NCI-H774 (cell line): Measurements from ENCODE around the gene SYN1.
"Not testable (repeated sequence)": the region's sequence is repeated elsewhere in the genome, so short reads cannot be mapped to it uniquely, and the experiment has no call there.

Source experiments
- DNase-seq: peaks from one replicate; lab custom pipeline; 2025; lab: John Stamatoyannopoulos, UW

SYN1 gene

GRCh38 chrX:47619486-47620302 lies at the start of gene SYN1:
SYN1 (minus strand) TSS chrX:47619857; CDS start chrX:47619728, 129 bp downstream.
- peak; percentile 77 for DNase-seq

GRCh38 chrX:47665797-47666196 lies 46.1 kb upstream of the SYN1 start:
- DNase-seq = not testable (repeated sequence)

DNA sequence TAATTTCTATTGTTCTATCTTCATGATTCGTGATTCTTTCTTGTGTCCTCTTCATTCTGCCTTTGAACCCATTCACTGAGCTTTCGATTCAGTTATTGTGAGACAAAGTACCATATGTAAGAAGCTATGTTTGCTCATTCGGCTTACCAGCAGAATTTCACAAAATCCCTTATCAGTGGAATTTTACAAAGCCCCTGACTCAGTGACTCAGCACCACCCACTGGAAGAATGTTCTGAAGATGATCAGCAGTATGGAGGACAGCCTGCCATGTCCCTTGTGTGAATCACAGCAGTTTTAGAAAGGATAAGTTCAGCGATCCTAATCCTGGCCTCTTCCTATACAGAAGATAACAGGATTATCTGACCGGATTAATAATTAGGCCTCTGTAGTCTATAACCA lies 45.1 kb upstream of the SYN1 start:
- no peak for DNase-seq

GRCh38 chrX:47662144-47662657 lies 42.5 kb upstream of the SYN1 start:
- no peak for DNase-seq

GRCh38 chrX:47661539-47661938 lies 41.9 kb upstream of the SYN1 start:
- DNase-seq = no peak

DNA sequence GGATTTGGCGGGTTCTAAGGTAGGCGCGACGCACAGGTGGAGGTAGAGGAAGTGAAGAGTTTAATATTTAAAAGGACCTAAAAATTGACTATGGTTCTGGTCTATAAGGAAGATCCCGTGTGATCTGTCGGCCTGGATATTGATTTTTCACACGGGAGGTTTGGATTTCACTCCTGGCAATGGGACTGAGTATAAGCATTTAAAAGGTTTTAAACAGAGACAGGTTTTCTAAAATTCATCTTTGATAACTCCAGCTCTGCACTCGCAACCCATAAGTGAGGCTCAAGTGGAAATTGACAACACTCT lies 39.7 kb upstream of the SYN1 start:
- DNase-seq = no peak

GRCh38 chrX:47658684-47659420 lies 39.2 kb upstream of the SYN1 start, which contains the start of gene UXT:
UXT (minus strand) TSS chrX:47659180; CDS start chrX:47658927, 253 bp downstream.
- peak; percentile 85 for DNase-seq

DNA sequence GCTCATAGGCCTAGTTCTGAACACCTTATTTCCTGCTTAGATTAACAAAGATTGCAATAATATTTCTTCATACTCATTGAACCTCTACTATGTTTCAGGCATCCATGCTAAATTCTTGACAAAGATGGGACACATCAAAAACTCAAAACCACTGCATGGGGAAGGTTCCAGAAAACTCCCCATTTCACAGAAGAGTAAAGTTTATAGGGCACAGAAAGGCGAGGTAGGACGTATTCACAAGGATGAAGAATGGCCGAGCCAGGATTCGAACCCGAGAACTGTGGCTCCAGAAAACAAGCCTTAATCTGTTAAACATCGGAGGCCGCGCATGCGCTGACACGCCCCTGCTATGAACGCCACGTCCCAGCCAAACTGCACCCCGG lies 38.6 kb upstream of the SYN1 start:
- DNase-seq = no peak

DNA sequence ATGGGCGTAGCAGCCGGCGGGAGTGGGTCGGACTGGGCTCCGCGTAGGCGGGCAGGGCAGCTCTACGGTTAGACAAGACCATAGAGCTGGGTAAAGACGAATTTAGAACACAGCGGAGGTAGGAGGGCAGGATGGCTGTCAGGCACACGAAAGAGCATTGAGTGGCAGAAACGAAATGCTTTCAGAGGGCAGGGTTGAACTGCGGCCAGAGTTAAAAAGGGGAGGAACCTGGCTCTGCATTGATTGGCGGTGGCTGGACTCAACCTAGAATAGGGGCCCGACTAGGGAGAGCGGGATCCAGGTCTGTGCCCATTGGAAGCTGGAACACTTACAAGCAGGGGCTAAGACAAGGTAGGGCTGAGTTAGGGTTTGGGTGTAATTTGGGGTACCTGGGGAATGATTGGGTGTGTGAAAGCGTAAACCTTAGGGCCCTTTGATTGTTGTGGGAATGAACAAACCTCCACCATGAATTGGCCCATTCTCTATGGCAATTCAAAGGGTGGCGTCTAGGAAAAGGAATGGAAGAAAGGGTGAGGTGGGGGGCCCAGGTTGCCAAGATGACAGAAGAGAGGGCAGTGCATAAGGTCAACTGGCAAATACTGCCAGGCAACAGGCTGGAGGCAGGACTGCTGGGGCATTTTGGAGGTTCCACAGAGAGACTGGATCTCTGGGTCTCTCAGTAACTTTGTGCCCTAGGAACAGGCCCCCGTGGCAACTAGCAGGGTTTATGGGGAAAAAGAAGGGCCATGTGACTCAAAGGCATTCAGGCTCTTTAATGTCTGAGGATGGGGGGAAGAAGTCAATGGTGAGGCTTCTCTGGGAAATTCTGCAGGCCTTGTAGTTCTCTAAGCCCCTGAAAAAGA lies 31.6 kb upstream of the SYN1 start:
- DNase-seq = no peak

- peak; percentile 91 for DNase-seq
Observed at GRCh38 chrX:47650164-47651042, 30.7 kb upstream of the SYN1 start, which contains the start of gene ELK1. ELK1 (minus strand) TSS chrX:47650563; CDS start chrX:47641441, 9,122 bp downstream.

DNA sequence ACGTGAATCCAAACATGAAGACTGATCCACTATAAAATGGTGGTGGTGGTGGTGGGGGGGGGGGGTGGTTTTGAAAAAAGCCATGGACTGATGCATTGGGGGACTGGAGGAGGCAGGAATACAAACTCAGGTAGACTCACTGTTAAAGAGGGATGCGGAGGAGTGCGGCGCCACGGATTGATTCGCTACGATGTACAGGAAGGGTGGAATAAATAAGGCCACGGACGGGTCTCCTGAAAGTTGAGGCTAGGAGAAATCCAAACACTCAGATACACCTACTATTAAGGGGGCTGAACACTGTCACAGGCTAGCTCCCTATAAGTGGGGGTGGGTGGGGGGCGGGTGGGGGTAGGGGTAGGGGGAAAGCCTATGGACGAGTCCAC lies 30.1 kb upstream of the SYN1 start:
- DNase-seq = no peak

DNA sequence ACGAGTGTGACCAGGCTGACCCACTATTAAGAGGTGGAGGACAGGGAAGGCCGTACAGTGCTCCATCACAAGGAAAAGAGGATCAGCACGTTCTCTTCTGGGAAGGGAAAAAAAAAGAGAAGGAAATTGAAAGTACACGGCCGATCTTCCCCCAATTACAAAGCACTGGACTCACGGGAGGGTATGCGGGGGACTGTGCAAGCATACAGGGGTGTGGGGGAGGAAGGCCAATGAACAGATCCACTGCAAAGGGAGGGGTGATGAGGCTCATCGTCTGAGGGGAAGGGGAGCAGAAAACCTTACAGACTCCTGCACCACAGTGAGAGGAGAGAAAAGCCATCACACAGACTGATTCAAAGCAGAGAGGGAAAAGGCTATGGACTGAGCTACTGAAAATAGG lies 29.6 kb upstream of the SYN1 start:
- no peak for DNase-seq

- no peak for DNase-seq
Observed at GRCh38 chrX:47648376-47648775, 28.7 kb upstream of the SYN1 start.

GRCh38 chrX:47646636-47647035 lies 27.0 kb upstream of the SYN1 start:
- no peak for DNase-seq

DNA sequence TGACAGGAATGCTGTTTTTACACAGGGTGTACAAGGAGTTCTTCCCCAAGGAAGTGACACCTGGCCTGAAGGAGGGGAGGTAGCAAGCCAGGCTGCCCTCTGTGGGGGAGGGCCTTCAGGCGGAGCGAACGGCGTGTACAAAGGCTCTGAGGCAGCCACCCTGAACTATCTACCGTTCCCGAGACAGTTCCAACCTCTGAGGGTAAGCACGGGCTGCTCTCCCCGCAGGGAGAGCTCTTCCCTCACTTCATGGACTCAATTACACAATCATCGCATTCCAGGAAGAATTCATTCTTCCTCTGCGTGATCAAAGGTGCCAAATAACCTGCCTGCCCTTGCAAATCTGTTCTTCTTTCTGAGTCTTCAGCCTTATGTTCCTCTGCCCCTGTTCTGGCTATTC lies 25.9 kb upstream of the SYN1 start:
- DNase-seq = no peak

DNA sequence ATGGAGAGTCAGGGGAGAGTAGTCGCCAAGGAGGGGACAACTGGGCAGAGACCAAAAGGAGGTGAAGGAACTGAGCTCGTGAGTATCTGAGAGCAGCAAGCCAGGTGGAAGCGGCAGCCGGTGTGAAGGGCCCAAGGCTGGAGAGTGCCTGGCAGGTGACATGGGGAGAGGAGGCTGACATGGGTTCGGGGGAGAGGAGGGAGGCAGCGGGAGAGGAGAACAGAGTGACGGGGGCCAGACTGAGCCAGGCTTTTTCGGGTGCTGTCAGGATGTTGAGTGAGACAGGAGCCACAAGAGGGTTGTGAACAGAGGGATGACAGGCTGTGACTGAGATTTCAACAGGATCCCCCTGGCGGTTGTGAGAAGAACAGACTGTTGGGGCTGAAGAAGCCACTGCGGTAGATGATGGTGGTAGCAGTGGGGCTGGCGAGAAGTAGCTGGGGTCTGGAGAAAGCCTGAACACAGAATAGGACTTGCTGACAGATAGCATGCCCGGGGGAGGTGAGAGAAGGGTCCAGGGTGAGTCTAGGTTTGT lies 25.0 kb upstream of the SYN1 start:
- DNase-seq = no peak

GRCh38 chrX:47643926-47644325 lies 24.3 kb upstream of the SYN1 start:
- no peak for DNase-seq

GRCh38 chrX:47638816-47639215 lies 19.2 kb upstream of the SYN1 start:
- DNase-seq = no peak

DNA sequence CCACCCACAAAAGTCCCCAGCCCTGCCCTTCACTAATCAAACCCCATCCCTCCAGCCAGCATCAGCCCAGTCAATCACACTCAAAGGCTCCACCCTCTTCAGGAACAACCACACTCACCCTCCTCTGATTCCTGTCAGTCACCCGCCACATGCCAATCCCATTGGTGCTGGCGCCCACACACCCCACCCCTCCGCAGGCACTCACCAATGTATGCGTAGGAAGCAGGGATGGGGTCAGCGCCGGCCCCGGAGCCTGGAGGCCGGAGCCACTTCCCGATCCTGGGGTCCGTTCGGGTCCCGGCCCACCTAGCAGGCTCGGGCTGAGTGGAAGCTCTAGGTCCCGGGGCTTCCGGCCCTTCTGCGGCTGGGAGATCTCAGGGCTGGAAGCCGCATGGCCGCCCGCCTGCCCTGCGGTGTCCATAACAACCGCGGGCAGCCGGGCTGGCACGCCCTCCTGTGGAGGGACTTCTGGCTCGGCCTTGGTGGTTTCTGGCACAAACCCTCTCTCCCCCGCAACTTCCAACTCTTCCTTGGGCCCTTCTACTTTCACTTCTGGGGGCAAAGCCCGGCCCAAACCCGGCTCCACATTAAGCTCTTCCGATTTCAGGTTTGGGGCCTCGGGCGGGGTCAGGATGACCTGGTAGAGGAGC lies 18.0 kb upstream of the SYN1 start:
- no peak for DNase-seq

DNA sequence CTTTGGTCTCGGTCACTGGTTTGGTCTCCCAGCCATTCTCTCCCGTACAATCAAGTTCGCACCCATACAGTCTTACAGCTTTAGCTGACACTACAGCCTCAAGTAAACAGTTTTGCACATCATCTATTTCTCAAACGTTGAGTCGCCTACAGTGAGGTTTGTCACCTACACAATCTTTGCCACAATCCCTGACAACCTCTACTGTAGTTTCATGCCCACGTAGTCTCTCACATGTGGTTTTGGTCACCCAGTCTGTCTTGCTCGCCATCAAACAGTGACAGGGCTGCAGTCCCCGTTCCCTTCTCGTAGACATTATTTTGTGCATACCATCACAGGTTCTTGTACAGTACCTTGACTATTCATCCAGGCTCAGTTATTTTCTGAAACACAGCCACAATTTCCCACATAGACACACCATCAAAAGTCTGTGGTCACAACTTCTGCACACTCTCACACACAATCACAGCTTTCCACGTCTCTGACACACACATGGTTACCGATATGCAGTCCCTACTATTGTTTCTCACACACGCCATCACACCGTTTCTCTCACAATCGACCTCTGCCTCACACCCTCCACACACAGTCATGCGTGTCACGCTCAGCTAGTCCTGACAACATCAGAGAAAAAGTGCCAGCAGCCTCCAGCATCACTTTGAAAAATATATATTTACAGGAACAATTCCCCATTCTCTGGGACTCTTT lies 15.4 kb upstream of the SYN1 start:
- no peak for DNase-seq
